Upper lobe of left lung (tissue), 6 donors: Measurements from ENCODE around the gene ITPR1. TPM values are rescaled to one million over a fixed set of nuclear protein-coding genes. Genes with fewer than 3 reads are reported as not detected.
A peak's percentile ranks its signal among the peaks of the same experiment; 100 is the strongest.
"Not testable (repeated sequence)": the region's sequence is repeated elsewhere in the genome, so short reads cannot be mapped to it uniquely, and the experiment has no call there.

Experiments
- ATAC-seq, 2 donors: fragments of 200-7000 bp; cut with Tn5 transposase; one replicate each; pipeline ENCODE4 v1.9.1; 2022; ENCODE audit warnings: mild to moderate bottlenecking in 2 of 2, moderate library complexity in 2 of 2; ENCODE audit not compliant: low FRiP score in 2 of 2
- DNase-seq, 2 donors: peaks; one replicate each; pipeline ENCODE4 v3.0.0-alpha.2; 2019 to 2020
- H3K27ac ChIP-seq, 4 donors: fragments of 200-600 bp; sonication (generic); one replicate each; pipeline ENCODE4 v1.5.1; 2016 to 2019
- H3K27me3 ChIP-seq, 4 donors: fragments of 200-600 bp; sonication (generic); one replicate each; pipeline ENCODE4 v1.5.1; 2017 to 2019
- H3K36me3 ChIP-seq, 4 donors: fragments of 200-600 bp; sonication (generic); one replicate each; pipeline ENCODE4 v1.5.1; 2016 to 2019
- H3K4me1 ChIP-seq, 4 donors: fragments of 200-600 bp; sonication (generic); one replicate each; pipeline ENCODE4 v1.5.1; 2018 to 2019
- H3K4me3 ChIP-seq, 4 donors: fragments of 200-600 bp; sonication (generic); one replicate each; pipeline ENCODE4 v1.5.1; 2017 to 2019; ENCODE audit warnings: mild to moderate bottlenecking in 2 of 4, moderate library complexity in 1 of 4
- H3K9me3 ChIP-seq, 4 donors: fragments of 200-600 bp; sonication (generic); one replicate each; pipeline ENCODE4 v1.5.1; 2018 to 2019
- EP300 ChIP-seq, 4 donors: sonication (generic); formaldehyde crosslinking; IDR thresholded peaks; one replicate each; pipeline ENCODE4 v1.5.1; 2017; ENCODE audit warnings: antibody characterized with exemption in 4 of 4, control low read depth in 2 of 4
- POLR2A ChIP-seq, 4 donors: fragments of 450-650 bp; IDR thresholded peaks; one replicate each; pipeline ENCODE4 v1.5.1; 2016 to 2017; ENCODE audit warnings: antibody characterized with exemption in 4 of 4, mild to moderate bottlenecking in 2 of 4
- POLR2AphosphoS5 ChIP-seq, 2 donors: sonication (generic); formaldehyde crosslinking; IDR thresholded peaks; one replicate each; pipeline ENCODE4 v1.5.1; 2017; ENCODE audit warnings: antibody characterized with exemption in 2 of 2
- WGBS, 2 donors: methylation state at CpG; one replicate each; pipeline ENCODE4 v1.1.5; 2017 to 2018; 5-methylcytosine and 5-hydroxymethylcytosine counted together
- total RNA-seq, 6 donors: library from RNA; depleted of rRNA in 4 of 6; stranded (reverse); fragments of >200 nt in 4 of 6; gene quantifications; one replicate each; pipeline versions ENCODE4 v1.1.0 to v1.2.1, GENCODE V29; 2016 to 2021
- TF ChIP-seq, protein P1 (sequence below), 6 experiments: fragments of 450-650 bp in 4 of 6; fragments of 200-600 bp in 2 of 6; sonication (generic) in 2 of 6; IDR thresholded peaks; one replicate each; pipeline ENCODE4 v1.5.1; 2016 to 2019; ENCODE audit warnings: antibody characterized with exemption in 6 of 6
- donor health status: DM: no; HTN: no; CAD: no; lungs with moderate emphysema.
- donor health status: DM: no; HTN: yes; CAD: no; lungs with severe emphysema.

The ITPR1 gene
- total RNA-seq, 6 donors from 2014 or later: 55.5 to 136 (median 66.2) TPM

GRCh38 chr3:4591669-4592068 is 98.5 kb downstream of the ITPR1 start:
- TF ChIP-seq POLR2AphosphoS5 (IDR thresholded peaks at IDR 0.05) (no peak), POLR2A (IDR thresholded peaks at IDR 0.05) (no peak), EP300 (IDR thresholded peaks at IDR 0.05) (no peak)
- TF ChIP-seq, protein P1, sequence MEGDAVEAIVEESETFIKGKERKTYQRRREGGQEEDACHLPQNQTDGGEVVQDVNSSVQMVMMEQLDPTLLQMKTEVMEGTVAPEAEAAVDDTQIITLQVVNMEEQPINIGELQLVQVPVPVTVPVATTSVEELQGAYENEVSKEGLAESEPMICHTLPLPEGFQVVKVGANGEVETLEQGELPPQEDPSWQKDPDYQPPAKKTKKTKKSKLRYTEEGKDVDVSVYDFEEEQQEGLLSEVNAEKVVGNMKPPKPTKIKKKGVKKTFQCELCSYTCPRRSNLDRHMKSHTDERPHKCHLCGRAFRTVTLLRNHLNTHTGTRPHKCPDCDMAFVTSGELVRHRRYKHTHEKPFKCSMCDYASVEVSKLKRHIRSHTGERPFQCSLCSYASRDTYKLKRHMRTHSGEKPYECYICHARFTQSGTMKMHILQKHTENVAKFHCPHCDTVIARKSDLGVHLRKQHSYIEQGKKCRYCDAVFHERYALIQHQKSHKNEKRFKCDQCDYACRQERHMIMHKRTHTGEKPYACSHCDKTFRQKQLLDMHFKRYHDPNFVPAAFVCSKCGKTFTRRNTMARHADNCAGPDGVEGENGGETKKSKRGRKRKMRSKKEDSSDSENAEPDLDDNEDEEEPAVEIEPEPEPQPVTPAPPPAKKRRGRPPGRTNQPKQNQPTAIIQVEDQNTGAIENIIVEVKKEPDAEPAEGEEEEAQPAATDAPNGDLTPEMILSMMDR (IDR thresholded peaks at IDR 0.05): no peak
- no peak for DNase-seq
- ATAC-seq: no peak
- 68 to 75% methylated on average over 3 of the region's 3 CpGs for WGBS, 2 donors
- Histone ChIP-seq H3K9me3 (no peaks in the 10 kb centered on the region), H3K4me3 (no peak overlapping the region), H3K4me1 (peaks cover 0 to 11% (median 9%) of the 10 kb centered on the region in 4 donors), H3K27me3 (no peaks in the 10 kb centered on the region), H3K27ac (no peak overlapping the region), H3K36me3 (no peaks in the 10 kb centered on the region)

DNA sequence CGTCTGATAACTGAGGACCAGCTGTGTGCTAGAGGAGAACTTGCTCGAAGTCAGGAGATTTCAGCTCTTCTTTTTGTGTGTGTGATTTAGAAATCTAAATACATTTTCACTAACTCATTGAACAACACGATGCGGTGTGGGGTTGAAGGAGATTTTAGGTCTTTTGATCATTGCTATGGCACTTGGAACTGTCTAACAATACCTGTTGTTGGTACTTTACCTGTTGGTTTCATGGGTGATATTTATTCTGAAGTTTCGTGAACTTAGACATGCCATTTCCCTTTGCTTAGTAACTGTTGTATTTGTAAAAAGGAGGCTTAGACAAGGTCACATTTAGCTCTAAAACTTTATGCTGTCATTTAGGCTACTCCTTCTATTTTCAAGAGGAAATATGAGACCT is 99.9 kb downstream of the ITPR1 start:
- DNase-seq (no peak), ATAC-seq (no peak)
- Histone ChIP-seq H3K9me3 (no peaks in the 10 kb centered on the region), H3K36me3 (no peaks in the 10 kb centered on the region), H3K4me3 (no peak overlapping the region), H3K27ac (no peak overlapping the region), H3K4me1 (peaks cover 0 to 8% (median 2%) of the 10 kb centered on the region in 4 donors), H3K27me3 (no peaks in the 10 kb centered on the region)
- 96 to 97% methylated on average over 5 of the region's 5 CpGs for WGBS, 2 donors
- TF ChIP-seq, protein P1 (IDR thresholded peaks at IDR 0.05): no peak
- TF ChIP-seq POLR2AphosphoS5 (IDR thresholded peaks at IDR 0.05) (no peak), EP300 (IDR thresholded peaks at IDR 0.05) (no peak), POLR2A (IDR thresholded peaks at IDR 0.05) (no peak)

DNA sequence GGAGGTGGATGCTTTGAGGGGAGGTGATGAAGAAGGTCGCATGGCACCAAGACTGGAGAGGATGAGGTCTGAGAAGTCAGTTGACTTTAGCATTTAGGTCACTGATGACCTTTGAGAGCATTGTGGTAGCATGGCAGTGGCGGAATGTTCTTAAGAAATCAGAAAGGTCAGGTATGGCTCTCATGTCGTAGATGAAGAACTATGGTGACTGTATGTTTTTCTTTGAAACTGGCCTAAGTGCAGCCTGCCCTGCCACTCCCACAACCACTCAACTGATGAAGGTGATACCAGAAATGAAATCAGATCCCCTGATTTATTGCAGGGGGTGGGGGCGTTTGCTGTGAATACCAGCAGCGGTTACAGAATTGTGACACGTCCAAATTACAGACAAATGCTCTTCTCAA is 102.6 kb downstream of the ITPR1 start:
- ATAC-seq (peak in 1 of 2 donors; percentile 42), DNase-seq (no peak)
- no peaks in the 10 kb centered on the region for H3K9me3 ChIP-seq
- H3K27me3 ChIP-seq: no peaks in the 10 kb centered on the region
- no peak overlapping the region for H3K27ac ChIP-seq
- H3K4me3 ChIP-seq: no peak overlapping the region
- TF ChIP-seq POLR2AphosphoS5 (IDR thresholded peaks at IDR 0.05) (no peak), POLR2A (IDR thresholded peaks at IDR 0.05) (no peak), EP300 (IDR thresholded peaks at IDR 0.05) (no peak)
- TF ChIP-seq, protein P1 (IDR thresholded peaks at IDR 0.05): no peak
- H3K4me1 ChIP-seq: peaks cover 0 to 2% (median 0%) of the 10 kb centered on the region in 4 donors
- 79 to 88% methylated on average over 6 of the region's 6 CpGs for WGBS, 2 donors
- no peaks in the 10 kb centered on the region for H3K36me3 ChIP-seq

DNA sequence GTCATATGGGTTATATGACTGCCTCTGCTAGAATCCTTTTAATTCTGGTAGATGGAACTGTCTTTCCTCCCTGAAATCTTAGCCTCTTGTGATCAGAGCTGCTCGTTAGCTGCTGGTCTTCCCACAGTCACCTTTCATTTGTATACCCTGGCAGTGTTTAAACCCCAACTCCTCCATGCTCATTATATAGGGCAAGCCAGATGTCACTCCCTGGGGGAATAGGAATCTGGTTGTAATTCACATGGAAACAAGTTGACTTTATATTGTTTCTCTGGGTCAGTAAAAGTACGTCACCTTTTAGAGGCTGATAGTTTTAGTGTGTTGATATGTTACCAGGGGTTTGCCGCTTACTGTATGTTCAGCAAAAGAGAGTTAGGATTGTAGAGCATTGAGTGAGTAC is 103.5 kb downstream of the ITPR1 start:
- TF ChIP-seq EP300 (IDR thresholded peaks at IDR 0.05) (no peak), POLR2AphosphoS5 (IDR thresholded peaks at IDR 0.05) (no peak), POLR2A (IDR thresholded peaks at IDR 0.05) (no peak)
- TF ChIP-seq, protein P1 (IDR thresholded peaks at IDR 0.05): no peak
- Histone ChIP-seq H3K27me3 (no peaks in the 10 kb centered on the region), H3K36me3 (no peaks in the 10 kb centered on the region), H3K4me3 (no peak overlapping the region), H3K9me3 (no peaks in the 10 kb centered on the region), H3K4me1 (peaks cover 0 to 2% (median 0%) of the 10 kb centered on the region in 4 donors), H3K27ac (no peak overlapping the region)
- WGBS, 2 donors: 53 to 96% methylated on average over 3 of the region's 3 CpGs
- DNase-seq: no peak
- no peak for ATAC-seq

- Histone ChIP-seq H3K4me3 (no peak overlapping the region), H3K27ac (no peak overlapping the region), H3K4me1 (peaks cover 0 to 4% (median 0%) of the 10 kb centered on the region in 4 donors), H3K36me3 (no peaks in the 10 kb centered on the region), H3K27me3 (no peaks in the 10 kb centered on the region), H3K9me3 (no peaks in the 10 kb centered on the region)
- 58 to 68% methylated on average over 6 of the region's 6 CpGs for WGBS, 2 donors
- ATAC-seq: no peak
- TF ChIP-seq, protein P1 (IDR thresholded peaks at IDR 0.05): no peak
- DNase-seq: no peak
These were observed 104.2 kb downstream of the ITPR1 start for GRCh38 chr3:4597208-4597985.

DNA sequence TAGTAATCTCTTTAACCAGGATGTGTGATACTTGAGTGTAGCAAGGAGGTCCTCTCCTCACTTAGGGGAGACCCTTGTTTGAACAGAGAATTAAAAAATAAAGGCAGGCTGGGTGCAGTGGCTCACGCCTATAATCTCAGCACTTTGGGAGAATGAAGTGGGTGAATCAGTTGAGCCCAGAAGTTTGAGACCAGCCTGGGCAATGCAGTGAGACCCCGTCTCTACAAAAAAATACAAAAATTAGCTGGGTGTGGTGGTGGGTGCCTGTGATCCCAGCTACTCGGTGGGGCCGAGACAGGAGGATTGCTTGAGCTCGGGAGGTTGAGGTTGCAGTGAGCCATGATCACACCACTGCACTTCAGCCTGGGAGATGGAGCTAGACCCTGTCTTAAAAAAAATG is 105.1 kb downstream of the ITPR1 start:
- not testable (repeated sequence) for H3K4me3 ChIP-seq, H3K36me3 ChIP-seq, ATAC-seq, H3K9me3 ChIP-seq, H3K27me3 ChIP-seq, DNase-seq, H3K4me1 ChIP-seq, H3K27ac ChIP-seq
- 95% methylated on average over 5 of the region's 5 CpGs for WGBS, 2 donors
